Fibroblast of skin of abdomen (primary cell): ENCODE measurements around the gene TRPM3.

ENCODE experiments used
- DNase-seq: peaks from one replicate; pipeline ENCODE4 v3.0.0-alpha.2; 2013

Gene TRPM3

GRCh38 chr9:70947086-70947485 is 174.3 kb downstream of the TRPM3 start:
- peak; percentile 22 for DNase-seq

GRCh38 chr9:70945301-70945700 is 176.1 kb downstream of the TRPM3 start:
- no peak for DNase-seq

- DNase-seq: no peak
Observed at GRCh38 chr9:70941191-70941590, 180.2 kb downstream of the TRPM3 start.

GRCh38 chr9:70940605-70941004 is 180.8 kb downstream of the TRPM3 start:
- no peak for DNase-seq

- DNase-seq: no peak
Observed at GRCh38 chr9:70936536-70936935, 184.9 kb downstream of the TRPM3 start.

- peak; percentile 73 for DNase-seq
Observed at GRCh38 chr9:70935856-70936255, 185.6 kb downstream of the TRPM3 start.

- DNase-seq: no peak
Observed at GRCh38 chr9:70934642-70935041, 186.8 kb downstream of the TRPM3 start.

GRCh38 chr9:70933321-70933720 is 188.1 kb downstream of the TRPM3 start:
- DNase-seq: peak; percentile 77

- no peak for DNase-seq
Observed at GRCh38 chr9:70932097-70932496, 189.3 kb downstream of the TRPM3 start.

GRCh38 chr9:70927530-70927929 is 193.9 kb downstream of the TRPM3 start:
- DNase-seq: no peak

GRCh38 chr9:70924895-70925547 is 196.4 kb downstream of the TRPM3 start:
- peak; percentile 87 for DNase-seq

- DNase-seq: peak; percentile 92
Observed at GRCh38 chr9:70924380-70924779, 197.0 kb downstream of the TRPM3 start.

- peak; percentile 28 for DNase-seq
Observed at GRCh38 chr9:70923961-70924360, 197.5 kb downstream of the TRPM3 start.

GRCh38 chr9:70921136-70921535 is 200.3 kb downstream of the TRPM3 start:
- peak; percentile 79 for DNase-seq

GRCh38 chr9:70917277-70917676 is 204.1 kb downstream of the TRPM3 start:
- DNase-seq: no peak

GRCh38 chr9:70911791-70912190 is 209.6 kb downstream of the TRPM3 start:
- no peak for DNase-seq

- no peak for DNase-seq
Observed at GRCh38 chr9:70910598-70910997, 210.8 kb downstream of the TRPM3 start.

- peak; percentile 99 for DNase-seq
Observed at GRCh38 chr9:70902692-70903131, 218.7 kb downstream of the TRPM3 start.

- no peak for DNase-seq
Observed at GRCh38 chr9:70902171-70902570, 219.2 kb downstream of the TRPM3 start.

- DNase-seq: no peak
Observed at GRCh38 chr9:70901746-70902145, 219.7 kb downstream of the TRPM3 start.

GRCh38 chr9:70901013-70901412 is 220.4 kb downstream of the TRPM3 start:
- DNase-seq: no peak

GRCh38 chr9:70893580-70894122 is 227.8 kb downstream of the TRPM3 start:
- DNase-seq: no peak

GRCh38 chr9:70888471-70888870 is 232.9 kb downstream of the TRPM3 start:
- no peak for DNase-seq

- no peak for DNase-seq
Observed at GRCh38 chr9:70887826-70888225, 233.6 kb downstream of the TRPM3 start.
